Activated T-helper 1 cell treated with anti-CD3 and anti-CD28 coated beads, Interleukin-12 subunit alpha, Interleukin-12 subunit beta, Interleukin-2, Interleukin-4 antibody, amounts not matched to agents 30 ng/mL and 10 ng/mL and 1 ng/mL, durations not matched to agents 14 hours and 24 hours and 36 hours (primary cell): ENCODE results near the gene USP24. TPM values are rescaled to one million over a fixed set of nuclear protein-coding genes. Genes with fewer than 3 reads are reported as not detected.

Experiments used
- DNase-seq: peaks from one replicate; pipeline ENCODE4 v3.0.0; 2021; ENCODE audit warnings: low spot score
- H3K27ac Mint-ChIP-seq: one replicate; pipeline ENCODE4 v1.8.0; 2021; ENCODE audit warnings: mild to moderate bottlenecking, mixed read lengths
- H3K27me3 Mint-ChIP-seq: one replicate; pipeline ENCODE4 v1.8.0; 2022; ENCODE audit warnings: mild to moderate bottlenecking, moderate library complexity, mixed read lengths; ENCODE audit not compliant: insufficient read depth
- H3K36me3 Mint-ChIP-seq: one replicate; pipeline ENCODE4 v1.8.0; 2021; ENCODE audit warnings: low read depth, mixed read lengths
- H3K4me1 Mint-ChIP-seq: one replicate; pipeline ENCODE4 v1.8.0; 2021; ENCODE audit warnings: low read depth, mixed read lengths
- H3K4me3 Mint-ChIP-seq: one replicate; pipeline ENCODE4 v1.8.0; 2021; ENCODE audit warnings: mild to moderate bottlenecking, moderate library complexity, mixed read lengths
- H3K9me3 Mint-ChIP-seq: one replicate; pipeline ENCODE4 v1.8.0; 2021; ENCODE audit warnings: mixed read lengths
- intact Hi-C: fragments of 100-400 bp; cut with micrococcal nuclease; formaldehyde crosslinking; loops from one replicate; pipeline ENCODE4 v1.15.1; 2024
- total RNA-seq: library from RNA; stranded (reverse); gene quantifications from 2 replicates; pipeline ENCODE4 v1.2.3, GENCODE V29; 2022

Gene USP24
- total RNA-seq, 1 donor from 2014 or later: 58.6 TPM

DNA sequence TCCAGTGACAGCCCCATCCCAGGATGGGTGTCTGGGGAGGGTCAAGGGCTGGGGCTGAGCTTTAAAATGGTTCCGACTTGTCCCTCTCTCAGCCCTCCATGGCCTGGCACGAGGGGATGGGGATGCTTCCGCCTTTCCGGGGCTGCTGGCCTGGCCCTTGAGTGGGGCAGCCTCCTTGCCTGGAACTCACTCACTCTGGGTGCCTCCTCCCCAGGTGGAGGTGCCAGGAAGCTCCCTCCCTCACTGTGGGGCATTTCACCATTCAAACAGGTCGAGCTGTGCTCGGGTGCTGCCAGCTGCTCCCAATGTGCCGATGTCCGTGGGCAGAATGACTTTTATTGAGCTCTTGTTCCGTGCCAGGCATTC, 151.6 kb downstream of the USP24 start:
- Mint-ChIP-seq H3K27me3 (no peaks in the 10 kb centered on the region), H3K36me3 (peaks cover 8% of the 10 kb centered on the region), H3K9me3 (no peaks in the 10 kb centered on the region), H3K27ac (no peak overlapping the region), H3K4me1 (peaks cover 11% of the 10 kb centered on the region), H3K4me3 (no peak overlapping the region)
- DNase-seq: no peak
- intact Hi-C loops: no loop called here

DNA sequence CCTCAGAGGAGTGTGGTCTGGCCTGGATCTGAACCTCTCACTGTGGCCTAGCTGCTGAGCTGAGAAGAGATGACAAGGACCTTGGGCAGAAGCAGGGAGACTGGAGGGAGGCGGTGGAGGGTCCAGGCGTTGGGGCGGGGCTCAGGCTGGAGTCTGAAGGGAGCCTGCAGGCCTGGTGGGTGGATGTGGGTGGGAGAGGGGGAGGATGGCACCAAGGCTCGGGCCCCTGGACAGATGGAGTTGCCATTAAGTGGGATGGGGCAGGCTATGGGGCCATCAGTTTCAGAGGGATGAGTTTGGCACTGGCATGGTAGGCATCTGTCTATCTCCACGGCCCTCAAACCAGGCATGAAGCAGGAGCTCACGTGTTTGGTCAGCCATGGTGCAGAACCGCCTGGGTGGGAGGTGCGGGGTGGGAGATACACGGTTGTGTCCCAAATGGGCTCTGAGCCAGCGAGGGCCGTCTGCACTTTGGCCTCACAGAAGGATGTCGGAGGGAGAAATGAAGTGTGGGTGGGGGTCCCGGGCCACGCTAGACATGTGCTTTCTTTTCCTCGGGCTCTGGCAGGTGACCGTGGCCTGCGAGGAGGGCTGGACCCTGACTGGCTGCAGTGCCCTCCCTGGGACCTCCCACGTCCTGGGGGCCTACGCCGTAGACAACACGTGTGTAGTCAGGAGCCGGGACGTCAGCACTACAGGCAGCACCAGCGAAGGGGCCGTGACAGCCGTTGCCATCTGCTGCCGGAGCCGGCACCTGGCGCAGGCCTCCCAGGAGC, 152.2 kb downstream of the USP24 start:
- H3K27ac Mint-ChIP-seq: no peak overlapping the region
- no peaks in the 10 kb centered on the region for H3K9me3 Mint-ChIP-seq
- peaks cover 7% of the 10 kb centered on the region for H3K36me3 Mint-ChIP-seq
- no peak overlapping the region for H3K4me3 Mint-ChIP-seq
- no peaks in the 10 kb centered on the region for H3K27me3 Mint-ChIP-seq
- peaks cover 11% of the 10 kb centered on the region for H3K4me1 Mint-ChIP-seq
- intact Hi-C loops: no loop called here
- DNase-seq: no peak

DNA sequence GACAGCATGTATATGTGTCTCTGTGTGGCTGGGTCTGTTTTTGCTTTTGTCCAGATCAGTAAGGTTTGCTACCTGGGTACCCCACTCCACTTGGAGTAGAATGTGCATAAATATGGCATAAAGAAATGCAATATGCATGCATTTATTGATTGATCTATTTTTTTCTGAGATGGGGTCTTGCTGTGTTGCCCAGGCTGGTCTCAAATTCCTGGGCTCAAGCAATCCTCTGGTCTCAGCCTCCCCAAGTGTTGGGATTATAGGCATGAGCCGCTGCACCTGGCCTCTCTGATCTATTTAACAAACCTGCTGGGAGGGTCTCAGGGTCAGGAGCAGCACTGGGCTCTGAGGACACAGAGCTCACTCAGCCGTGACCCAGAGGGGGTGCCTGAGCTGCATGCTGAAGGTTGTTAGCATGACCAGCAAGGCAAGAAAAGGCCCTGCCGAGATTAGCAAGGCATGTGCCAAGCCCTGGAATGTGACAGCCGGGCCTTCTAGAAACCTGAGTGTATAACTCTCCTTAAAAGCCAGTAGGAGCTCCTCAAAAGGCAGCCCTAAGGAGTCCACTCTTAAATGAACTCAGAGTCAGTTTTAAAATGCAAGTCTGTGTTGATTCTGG, 153.3 kb downstream of the USP24 start:
- intact Hi-C loops: no loop called here
- no peak overlapping the region for H3K4me3 Mint-ChIP-seq
- peaks cover 11% of the 10 kb centered on the region for H3K4me1 Mint-ChIP-seq
- H3K27me3 Mint-ChIP-seq: no peaks in the 10 kb centered on the region
- no peaks in the 10 kb centered on the region for H3K9me3 Mint-ChIP-seq
- H3K27ac Mint-ChIP-seq: no peak overlapping the region
- H3K36me3 Mint-ChIP-seq: peaks cover under 1% of the 10 kb centered on the region
- DNase-seq: no peak

GRCh38 chr1:55061000-55061705, 154.0 kb downstream of the USP24 start:
- H3K4me1 Mint-ChIP-seq: peaks cover 11% of the 10 kb centered on the region
- no peaks in the 10 kb centered on the region for H3K27me3 Mint-ChIP-seq
- H3K4me3 Mint-ChIP-seq: no peak overlapping the region
- no peak overlapping the region for H3K27ac Mint-ChIP-seq
- H3K36me3 Mint-ChIP-seq: no peaks in the 10 kb centered on the region
- no peaks in the 10 kb centered on the region for H3K9me3 Mint-ChIP-seq
- intact Hi-C loops: no loop called here
- DNase-seq: no peak

- H3K4me3 Mint-ChIP-seq: no peak overlapping the region
- no peak overlapping the region for H3K27ac Mint-ChIP-seq
- intact Hi-C loops: no loop called here
- H3K4me1 Mint-ChIP-seq: peaks cover 11% of the 10 kb centered on the region
- H3K27me3 Mint-ChIP-seq: no peaks in the 10 kb centered on the region
- H3K36me3 Mint-ChIP-seq: no peaks in the 10 kb centered on the region
- no peaks in the 10 kb centered on the region for H3K9me3 Mint-ChIP-seq
- no peak for DNase-seq
These were observed 154.8 kb downstream of the USP24 start for GRCh38 chr1:55060133-55060999.

DNA sequence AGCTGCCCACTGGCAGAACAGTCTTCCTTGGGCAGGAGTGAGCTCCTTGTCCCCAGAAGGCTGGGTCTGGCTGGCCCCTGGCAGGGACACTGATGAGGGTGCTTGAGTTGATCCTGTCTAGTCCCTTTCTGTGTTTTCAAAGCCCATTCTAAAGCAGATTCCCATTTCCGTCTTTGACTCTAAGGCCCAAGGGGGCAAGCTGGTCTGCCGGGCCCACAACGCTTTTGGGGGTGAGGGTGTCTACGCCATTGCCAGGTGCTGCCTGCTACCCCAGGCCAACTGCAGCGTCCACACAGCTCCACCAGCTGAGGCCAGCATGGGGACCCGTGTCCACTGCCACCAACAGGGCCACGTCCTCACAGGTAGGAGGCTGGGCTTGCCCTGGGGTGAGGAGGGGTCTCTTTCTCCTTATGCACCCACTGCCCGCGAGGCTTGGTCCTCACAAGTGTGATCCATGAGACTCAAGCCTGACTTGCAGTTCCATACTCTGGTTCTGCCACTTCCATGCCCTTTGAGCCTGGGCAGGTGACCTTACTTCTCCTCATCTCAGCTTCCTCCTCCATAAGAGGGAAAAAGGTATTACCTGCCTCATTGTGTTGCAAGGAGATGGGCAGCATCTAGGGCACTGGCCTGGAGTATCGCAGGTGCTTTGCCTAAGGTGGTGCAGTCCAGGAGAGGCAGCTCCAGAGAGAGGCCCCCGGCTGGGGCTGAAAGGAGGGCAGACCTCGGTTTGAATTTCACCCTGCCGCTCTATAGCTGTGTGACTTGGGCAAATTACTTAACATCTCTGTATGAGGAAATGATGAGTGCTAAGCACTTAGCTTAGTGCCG, 155.6 kb downstream of the USP24 start:
- Mint-ChIP-seq H3K4me1 (peaks cover 11% of the 10 kb centered on the region), H3K27ac (no peak overlapping the region), H3K27me3 (no peaks in the 10 kb centered on the region), H3K4me3 (no peak overlapping the region), H3K9me3 (no peaks in the 10 kb centered on the region), H3K36me3 (no peaks in the 10 kb centered on the region)
- intact Hi-C loops: no loop called here
- no peak for DNase-seq

DNA sequence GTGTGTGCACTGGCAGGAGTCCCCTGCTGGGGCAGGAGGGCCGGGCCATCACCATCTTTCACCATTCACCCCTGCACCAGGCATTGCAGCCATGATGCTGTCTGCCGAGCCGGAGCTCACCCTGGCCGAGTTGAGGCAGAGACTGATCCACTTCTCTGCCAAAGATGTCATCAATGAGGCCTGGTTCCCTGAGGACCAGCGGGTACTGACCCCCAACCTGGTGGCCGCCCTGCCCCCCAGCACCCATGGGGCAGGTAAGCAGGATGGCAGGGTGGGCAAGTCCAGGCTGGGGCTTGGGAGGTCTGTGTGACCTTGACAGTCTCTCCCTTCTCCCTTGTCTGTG, 157.2 kb downstream of the USP24 start:
- H3K27ac Mint-ChIP-seq: no peak overlapping the region
- H3K9me3 Mint-ChIP-seq: no peaks in the 10 kb centered on the region
- intact Hi-C loops: no loop called here
- no peaks in the 10 kb centered on the region for H3K36me3 Mint-ChIP-seq
- no peak overlapping the region for H3K4me3 Mint-ChIP-seq
- no peak for DNase-seq
- no peaks in the 10 kb centered on the region for H3K27me3 Mint-ChIP-seq
- H3K4me1 Mint-ChIP-seq: peaks cover 11% of the 10 kb centered on the region

DNA sequence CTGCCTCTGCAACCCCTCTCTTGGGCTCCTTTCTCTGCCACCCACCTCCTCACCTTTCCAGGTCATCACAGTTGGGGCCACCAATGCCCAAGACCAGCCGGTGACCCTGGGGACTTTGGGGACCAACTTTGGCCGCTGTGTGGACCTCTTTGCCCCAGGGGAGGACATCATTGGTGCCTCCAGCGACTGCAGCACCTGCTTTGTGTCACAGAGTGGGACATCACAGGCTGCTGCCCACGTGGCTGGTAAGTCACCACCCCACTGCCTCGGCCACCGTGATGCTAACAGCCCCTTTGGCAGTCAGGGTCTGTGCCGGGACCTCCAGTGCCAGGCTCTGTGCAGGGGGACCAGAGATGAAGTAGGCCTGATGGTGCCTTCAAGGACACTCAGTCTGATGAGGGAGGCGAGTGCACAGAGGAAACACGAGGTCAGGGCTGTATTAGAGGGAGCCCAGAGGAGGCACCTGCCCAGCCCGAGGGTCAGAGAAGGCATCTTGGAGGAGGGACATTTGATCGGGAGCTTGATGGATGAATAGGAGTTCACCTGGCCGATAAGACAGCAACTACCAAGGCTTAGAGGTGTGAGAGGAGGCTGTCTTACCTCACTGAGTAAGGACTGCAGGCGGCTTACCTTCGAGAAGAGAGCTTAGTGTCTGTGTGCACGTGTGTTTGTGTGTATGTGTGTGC, 157.8 kb downstream of the USP24 start:
- Mint-ChIP-seq H3K9me3 (no peaks in the 10 kb centered on the region), H3K36me3 (no peaks in the 10 kb centered on the region), H3K4me1 (peaks cover 11% of the 10 kb centered on the region), H3K27ac (no peak overlapping the region), H3K27me3 (no peaks in the 10 kb centered on the region), H3K4me3 (no peak overlapping the region)
- no peak for DNase-seq
- intact Hi-C loops: no loop called here

- peaks cover 11% of the 10 kb centered on the region for H3K4me1 Mint-ChIP-seq
- DNase-seq: no peak
- no peaks in the 10 kb centered on the region for H3K9me3 Mint-ChIP-seq
- H3K27ac Mint-ChIP-seq: no peak overlapping the region
- no peak overlapping the region for H3K4me3 Mint-ChIP-seq
- H3K36me3 Mint-ChIP-seq: no peaks in the 10 kb centered on the region
- H3K27me3 Mint-ChIP-seq: no peaks in the 10 kb centered on the region
- intact Hi-C loops: no loop called here
These were observed 158.6 kb downstream of the USP24 start for GRCh38 chr1:55056632-55056992.

GRCh38 chr1:55055951-55056631, 159.1 kb downstream of the USP24 start:
- Mint-ChIP-seq H3K4me1 (peaks cover 11% of the 10 kb centered on the region), H3K27ac (no peak overlapping the region), H3K4me3 (no peak overlapping the region), H3K9me3 (no peaks in the 10 kb centered on the region), H3K27me3 (no peaks in the 10 kb centered on the region), H3K36me3 (no peaks in the 10 kb centered on the region)
- intact Hi-C loops: no loop called here
- DNase-seq: no peak

- Mint-ChIP-seq H3K27ac (no peak overlapping the region), H3K36me3 (no peaks in the 10 kb centered on the region), H3K4me3 (no peak overlapping the region), H3K9me3 (no peaks in the 10 kb centered on the region), H3K27me3 (no peaks in the 10 kb centered on the region), H3K4me1 (peaks cover 4% of the 10 kb centered on the region)
- intact Hi-C loops: no loop called here
- no peak for DNase-seq
These were observed 159.9 kb downstream of the USP24 start for GRCh38 chr1:55055084-55055882.
